Subcutaneous abdominal adipose tissue (tissue), 5 donors: Measurements from ENCODE around the gene RAB8B.
"Not testable (repeated sequence)": the region's sequence is repeated elsewhere in the genome, so short reads cannot be mapped to it uniquely, and the experiment has no call there.

Experiments
- H3K27ac ChIP-seq: one replicate; pipeline ENCODE4 v1.7.0; 2013; ENCODE audit warnings: low read depth, mild to moderate bottlenecking, inconsistent platforms, low read length, moderate library complexity
- H3K27me3 ChIP-seq, 5 donors: one replicate each; pipeline ENCODE4 v1.7.0; 2013; ENCODE audit warnings: low read length in 5 of 5, inconsistent platforms in 1 of 5; ENCODE audit not compliant: control insufficient read depth in 5 of 5, insufficient read depth in 4 of 5
- H3K36me3 ChIP-seq, 5 donors: one replicate each; pipeline ENCODE4 v1.7.0; 2013; ENCODE audit warnings: low read length in 5 of 5; ENCODE audit not compliant: control insufficient read depth in 5 of 5, insufficient read depth in 5 of 5
- H3K4me1 ChIP-seq, 5 donors: one replicate each; pipeline ENCODE4 v1.7.0; 2013; ENCODE audit warnings: low read length in 5 of 5, mild to moderate bottlenecking in 3 of 5, moderate library complexity in 1 of 5; ENCODE audit not compliant: control insufficient read depth in 5 of 5, insufficient read depth in 5 of 5
- H3K4me3 ChIP-seq, 5 donors: one replicate each; pipeline ENCODE4 v1.7.0; 2013; ENCODE audit warnings: low read length in 5 of 5, low read depth in 1 of 5
- H3K9ac ChIP-seq, 5 donors: one replicate each; pipeline ENCODE4 v1.7.0; 2013; ENCODE audit warnings: low read length in 5 of 5, mild to moderate bottlenecking in 4 of 5, moderate library complexity in 3 of 5
- H3K9me3 ChIP-seq, 5 donors: one replicate each; pipeline ENCODE4 v1.7.0; 2013; ENCODE audit warnings: low read length in 5 of 5; ENCODE audit not compliant: control insufficient read depth in 5 of 5
- donor health status: healthy.
- donor health status: healthy.
- donor health status: healthy.
- donor health status: healthy.
- donor health status: healthy.

The RAB8B gene

GRCh38 chr15:63233667-63234423, 44.4 kb downstream of the RAB8B start:
- Histone ChIP-seq H3K27me3 (no peaks in the 10 kb centered on the region), H3K36me3 (no peaks in the 10 kb centered on the region), H3K9ac (peak overlapping the region in 3 of 5 donors; percentile 5 to 64 (median 54)), H3K4me3 (peak overlapping the region in 4 of 5 donors; percentile 2 to 35 (median 24)), H3K4me1 (peaks cover 8 to 39% (median 28%) of the 10 kb centered on the region in 5 donors), H3K27ac (peak overlapping the region; percentile 91), H3K9me3 (no peaks in the 10 kb centered on the region)

DNA sequence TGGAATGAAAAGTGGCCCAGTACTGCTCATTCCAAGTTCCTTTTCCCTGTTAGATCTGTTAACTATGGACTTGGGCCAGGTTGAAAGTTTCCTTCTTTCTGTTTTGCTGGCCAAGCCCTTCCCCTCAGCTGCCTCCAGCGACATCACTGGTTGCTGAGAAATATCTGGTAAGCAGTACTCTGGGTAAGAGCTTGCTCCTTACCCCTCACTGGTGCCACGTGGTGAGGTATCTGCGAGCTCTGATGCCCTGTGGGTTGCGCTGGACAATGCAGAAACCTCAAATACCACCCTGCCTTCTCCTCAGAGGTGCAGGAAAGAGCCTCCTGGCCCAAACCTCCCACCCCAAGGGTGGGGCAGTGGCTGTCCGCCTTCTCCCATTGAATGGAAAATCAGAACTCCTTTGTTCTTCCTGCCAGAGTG, 45.1 kb downstream of the RAB8B start:
- H3K27ac ChIP-seq = peak overlapping the region; percentile 91
- H3K4me1 ChIP-seq = peaks cover 9 to 44% (median 28%) of the 10 kb centered on the region in 5 donors
- H3K9me3 ChIP-seq = no peaks in the 10 kb centered on the region
- peak overlapping the region in 2 of 5 donors; percentile 12 to 64 for H3K9ac ChIP-seq
- peak overlapping the region in 4 of 5 donors; percentile 2 to 35 (median 14) for H3K4me3 ChIP-seq
- no peaks in the 10 kb centered on the region for H3K27me3 ChIP-seq
- no peaks in the 10 kb centered on the region for H3K36me3 ChIP-seq

- H3K27me3 ChIP-seq = no peaks in the 10 kb centered on the region
- no peak overlapping the region for H3K9ac ChIP-seq
- peaks cover 9 to 47% (median 33%) of the 10 kb centered on the region in 5 donors for H3K4me1 ChIP-seq
- H3K4me3 ChIP-seq = no peak overlapping the region
- no peaks in the 10 kb centered on the region for H3K36me3 ChIP-seq
- no peak overlapping the region for H3K27ac ChIP-seq
- no peaks in the 10 kb centered on the region for H3K9me3 ChIP-seq
These were observed 46.9 kb downstream of the RAB8B start for GRCh38 chr15:63236272-63236671.

DNA sequence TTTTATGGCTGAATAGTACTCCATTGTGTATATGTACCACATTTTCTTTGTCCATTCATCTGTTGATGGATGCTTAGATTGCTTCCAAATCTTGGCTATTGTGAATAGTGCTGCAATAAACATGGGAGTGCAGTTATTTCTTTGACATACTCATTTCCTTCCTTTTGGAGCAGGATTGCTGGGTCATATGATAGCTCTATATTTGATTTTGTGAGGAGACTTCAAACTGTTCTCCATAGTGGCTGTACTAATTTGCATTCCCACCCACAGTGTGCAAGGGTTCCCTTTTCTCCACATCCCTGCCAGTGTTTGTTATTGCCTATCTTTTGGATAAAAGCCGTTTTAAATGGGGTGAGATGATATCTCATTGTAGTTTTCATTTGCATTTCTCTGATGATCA, 47.7 kb downstream of the RAB8B start:
- H3K36me3 ChIP-seq, H3K27ac ChIP-seq, H3K4me3 ChIP-seq, H3K9me3 ChIP-seq, H3K9ac ChIP-seq, H3K27me3 ChIP-seq: not testable (repeated sequence)
- peaks cover 9 to 40% (median 26%) of the 10 kb centered on the region in 5 donors for H3K4me1 ChIP-seq

DNA sequence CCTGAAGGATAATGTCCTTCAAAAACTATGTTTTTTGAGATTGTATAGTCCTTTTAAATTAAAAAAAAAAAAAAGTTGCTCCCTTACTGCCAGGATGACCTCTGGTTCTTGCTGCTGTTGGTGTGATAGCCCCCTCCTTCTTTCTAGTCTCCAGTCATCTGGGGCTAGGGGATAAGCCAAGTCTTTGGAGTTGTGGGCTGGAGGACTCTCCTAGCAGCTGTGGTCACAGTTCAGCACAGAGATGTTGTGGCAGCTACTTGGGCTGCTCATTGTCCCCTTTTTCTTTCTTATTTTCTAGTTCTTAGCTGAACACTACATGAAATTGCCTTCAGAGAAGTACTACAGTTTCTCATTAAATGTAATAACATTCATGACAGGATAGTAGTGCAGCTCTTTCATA, 48.8 kb downstream of the RAB8B start:
- no peaks in the 10 kb centered on the region for H3K36me3 ChIP-seq
- H3K4me3 ChIP-seq = no peak overlapping the region
- H3K9me3 ChIP-seq = no peaks in the 10 kb centered on the region
- H3K27me3 ChIP-seq = no peaks in the 10 kb centered on the region
- peaks cover 9 to 43% (median 28%) of the 10 kb centered on the region in 5 donors for H3K4me1 ChIP-seq
- no peak overlapping the region for H3K27ac ChIP-seq
- no peak overlapping the region for H3K9ac ChIP-seq

DNA sequence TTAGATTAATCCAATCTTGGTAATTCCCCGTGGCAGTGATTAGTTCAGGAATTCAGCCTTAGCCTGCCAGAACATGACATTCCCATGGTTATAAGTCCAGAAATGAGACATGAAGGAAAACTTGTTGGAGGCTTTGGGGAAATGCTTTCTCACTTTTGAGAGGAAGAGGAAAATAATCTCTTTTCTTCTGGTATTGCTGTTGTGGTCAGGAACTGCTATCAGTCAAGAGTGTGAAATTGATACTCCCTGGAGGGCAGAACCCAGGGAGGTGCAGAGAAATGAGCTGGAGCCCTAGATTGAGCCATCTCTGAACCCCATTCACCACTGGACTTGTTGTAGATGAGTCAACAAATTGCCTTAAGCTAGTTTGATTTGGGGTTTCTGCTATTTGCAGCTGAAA, 49.4 kb downstream of the RAB8B start:
- H3K4me3 ChIP-seq = no peak overlapping the region
- H3K36me3 ChIP-seq = no peaks in the 10 kb centered on the region
- H3K9ac ChIP-seq = peak overlapping the region in 1 of 5 donors; percentile 37
- H3K27ac ChIP-seq = no peak overlapping the region
- H3K9me3 ChIP-seq = peaks cover 0 to 2% (median 0%) of the 10 kb centered on the region in 5 donors
- H3K27me3 ChIP-seq = no peaks in the 10 kb centered on the region
- peaks cover 8 to 42% (median 28%) of the 10 kb centered on the region in 5 donors for H3K4me1 ChIP-seq

GRCh38 chr15:63240109-63240508, 50.7 kb downstream of the RAB8B start:
- no peak overlapping the region for H3K4me3 ChIP-seq
- H3K9me3 ChIP-seq = peaks cover 0 to 5% (median 0%) of the 10 kb centered on the region in 5 donors
- no peaks in the 10 kb centered on the region for H3K27me3 ChIP-seq

GRCh38 chr15:63241316-63241715, 51.9 kb downstream of the RAB8B start:
- H3K9ac ChIP-seq = no peak overlapping the region
- peaks cover 0 to 5% (median 0%) of the 10 kb centered on the region in 5 donors for H3K9me3 ChIP-seq
- peaks cover 3 to 51% (median 30%) of the 10 kb centered on the region in 5 donors for H3K4me1 ChIP-seq

More at GRCh38 chr15:63240109-63240508, 50.7 kb downstream of the RAB8B start:
- no peak overlapping the region for H3K9ac ChIP-seq
- peaks cover 3 to 43% (median 26%) of the 10 kb centered on the region in 5 donors for H3K4me1 ChIP-seq
- H3K27ac ChIP-seq = no peak overlapping the region
- H3K36me3 ChIP-seq = no peaks in the 10 kb centered on the region

GRCh38 chr15:63243101-63243500, 53.7 kb downstream of the RAB8B start:
- no peak overlapping the region for H3K4me3 ChIP-seq
- no peak overlapping the region for H3K9ac ChIP-seq
- H3K9me3 ChIP-seq = peaks cover 0 to 5% (median 0%) of the 10 kb centered on the region in 5 donors
- peaks cover 3 to 66% (median 43%) of the 10 kb centered on the region in 5 donors for H3K4me1 ChIP-seq
- no peaks in the 10 kb centered on the region for H3K27me3 ChIP-seq
- peaks cover 0 to 3% (median 0%) of the 10 kb centered on the region in 5 donors for H3K36me3 ChIP-seq
- peak overlapping the region; percentile 53 for H3K27ac ChIP-seq

More at GRCh38 chr15:63241316-63241715, 51.9 kb downstream of the RAB8B start:
- no peaks in the 10 kb centered on the region for H3K27me3 ChIP-seq
- H3K4me3 ChIP-seq = no peak overlapping the region
- H3K27ac ChIP-seq = no peak overlapping the region
- peaks cover 0 to under 1% (median 0%) of the 10 kb centered on the region in 5 donors for H3K36me3 ChIP-seq

- Histone ChIP-seq H3K36me3 (peaks cover 0 to 3% (median 0%) of the 10 kb centered on the region in 5 donors), H3K4me3 (no peak overlapping the region), H3K27ac (peak overlapping the region; percentile 53), H3K4me1 (peaks cover 2 to 59% (median 41%) of the 10 kb centered on the region in 5 donors), H3K27me3 (no peaks in the 10 kb centered on the region), H3K9me3 (peaks cover 0 to 5% (median 0%) of the 10 kb centered on the region in 5 donors), H3K9ac (no peak overlapping the region)
These were observed 54.4 kb downstream of the RAB8B start for GRCh38 chr15:63243776-63244175.
